OCI-LY1 (cell line): ENCODE data around the gene SRSF5.

Experiments
- H2AFZ ChIP-seq: fragments of 200-600 bp; sonication (generic), shearing (Covaris generic); 2 replicates; pipeline ENCODE4 v1.6.0; 2014; ENCODE audit warnings: antibody characterized with exemption, mild to moderate bottlenecking, low read length
- H3F3A ChIP-seq: fragments of 200-600 bp; sonication (generic), shearing (Covaris generic); 2 replicates; pipeline ENCODE4 v1.6.0; 2014; ENCODE audit warnings: mild to moderate bottlenecking, antibody characterized with exemption, low read length, moderate library complexity; ENCODE audit not compliant: insufficient read depth
- H3K27ac ChIP-seq: fragments of 200-600 bp; sonication (generic); 2 replicates; pipeline ENCODE4 v1.5.1; 2014; ENCODE audit warnings: low read length, mixed run types, mild to moderate bottlenecking, low read depth; ENCODE audit not compliant: poor library complexity, severe bottlenecking
- H3K27me3 ChIP-seq: fragments of 200-600 bp; sonication (generic); 2 replicates; pipeline ENCODE4 v1.6.0; 2014; ENCODE audit warnings: antibody characterized with exemption, mild to moderate bottlenecking, low read length, moderate library complexity; ENCODE audit not compliant: insufficient read depth
- H3K36me3 ChIP-seq: fragments of 200-600 bp; sonication (generic); 2 replicates; pipeline ENCODE4 v1.6.1; 2014; ENCODE audit warnings: mild to moderate bottlenecking, antibody characterized with exemption, low read length, moderate library complexity, mixed read lengths; ENCODE audit not compliant: insufficient read depth
- H3K4me1 ChIP-seq: fragments of 200-600 bp; sonication (generic); 2 replicates; pipeline ENCODE4 v1.5.1; 2014; ENCODE audit warnings: mild to moderate bottlenecking, low read length, moderate library complexity; ENCODE audit not compliant: insufficient read depth, severe bottlenecking
- H3K4me2 ChIP-seq: fragments of 200-600 bp; sonication (generic), shearing (Covaris generic); 2 replicates; pipeline ENCODE4 v1.6.1; 2014; ENCODE audit warnings: low read length
- H3K4me3 ChIP-seq: fragments of 200-600 bp; sonication (generic); 2 replicates; pipeline ENCODE4 v1.5.1; 2014; ENCODE audit warnings: low read length, low read depth, mild to moderate bottlenecking, mixed read lengths; ENCODE audit not compliant: poor library complexity, severe bottlenecking
- H3K79me2 ChIP-seq: fragments of 200-600 bp; shearing (Covaris generic); 2 replicates; pipeline ENCODE4 v1.6.1; 2016; ENCODE audit warnings: mixed run types, low read length, mixed read lengths; ENCODE audit not compliant: insufficient read depth
- H3K9ac ChIP-seq: fragments of 200-600 bp; sonication (generic), shearing (Covaris generic); 2 replicates; pipeline ENCODE4 v1.6.1; 2014; ENCODE audit warnings: mild to moderate bottlenecking, low read length, mixed read lengths
- H3K9me2 ChIP-seq: fragments of 200-600 bp; sonication (generic), shearing (Covaris generic); 2 replicates; pipeline ENCODE4 v1.6.1; 2014; ENCODE audit warnings: low read depth, mild to moderate bottlenecking, low read length, mixed read lengths
- H3K9me3 ChIP-seq: fragments of 200-600 bp; shearing (Covaris generic); 2 replicates; pipeline ENCODE4 v1.6.1; 2014; ENCODE audit warnings: low read length, mixed read lengths
- H4K20me1 ChIP-seq: fragments of 200-600 bp; sonication (generic), shearing (Covaris generic); 2 replicates; pipeline ENCODE4 v1.6.0; 2016; ENCODE audit warnings: mild to moderate bottlenecking, low read length; ENCODE audit not compliant: insufficient read depth
- CTCF ChIP-seq: fragments of 200-600 bp; sonication (generic), shearing (Covaris generic); IDR thresholded peaks from 2 replicates; pipeline ENCODE4 v1.5.1; 2017; ENCODE audit warnings: mild to moderate bottlenecking, antibody characterized with exemption, low read length, moderate library complexity, mixed read lengths
- EZH2 ChIP-seq: fragments of 200-600 bp; sonication (generic), shearing (Covaris generic); IDR thresholded peaks from 2 replicates; pipeline ENCODE4 v1.8.0; 2017; ENCODE audit warnings: borderline replicate concordance, mixed run types, mild to moderate bottlenecking, antibody characterized with exemption, low read length, moderate library complexity, mixed read lengths

Gene SRSF5

GRCh38 chr14:69768873-69769272 lies 1.9 kb downstream of the SRSF5 start:
- no peaks in the 10 kb centered on the region for H3K9me2 ChIP-seq
- H3K27me3 ChIP-seq, result no peaks in the 10 kb centered on the region
- peaks cover 8% of the 10 kb centered on the region; the same call in 1 of the 2 replicates for H3F3A ChIP-seq
- H3K9ac ChIP-seq, result no peak overlapping the region; the same call in 1 of the 2 replicates
- peak overlapping the region; percentile 94 for H3K4me3 ChIP-seq
- H3K9me3 ChIP-seq, result no peaks in the 10 kb centered on the region
- H3K79me2 ChIP-seq, result peaks cover 26% of the 10 kb centered on the region
- peaks cover 25% of the 10 kb centered on the region for H3K4me1 ChIP-seq
- no peak overlapping the region for H2AFZ ChIP-seq
- no peak overlapping the region for H3K27ac ChIP-seq
- H3K36me3 ChIP-seq, result peaks cover 67% of the 10 kb centered on the region
- no peak for TF ChIP-seq CTCF
- no peak for TF ChIP-seq EZH2
- H3K4me2 ChIP-seq, result peak overlapping the region; percentile 77
- peaks cover 5% of the 10 kb centered on the region; the same call in 1 of the 2 replicates for H4K20me1 ChIP-seq

- peaks cover 8% of the 10 kb centered on the region; the same call in 1 of the 2 replicates for H3F3A ChIP-seq
- H3K4me2 ChIP-seq, result no peak overlapping the region
- no peaks in the 10 kb centered on the region for H3K9me3 ChIP-seq
- peaks cover 74% of the 10 kb centered on the region for H3K36me3 ChIP-seq
- peaks cover 25% of the 10 kb centered on the region for H3K4me1 ChIP-seq
- no peak for TF ChIP-seq CTCF
- no peak for TF ChIP-seq EZH2
- peaks cover 5% of the 10 kb centered on the region; the same call in 1 of the 2 replicates for H4K20me1 ChIP-seq
- no peak overlapping the region for H3K9ac ChIP-seq
- H2AFZ ChIP-seq, result no peak overlapping the region
- no peak overlapping the region for H3K27ac ChIP-seq
- H3K9me2 ChIP-seq, result no peaks in the 10 kb centered on the region
- H3K4me3 ChIP-seq, result no peak overlapping the region
- peaks cover 26% of the 10 kb centered on the region for H3K79me2 ChIP-seq
- no peaks in the 10 kb centered on the region for H3K27me3 ChIP-seq
These were observed 2.7 kb downstream of the SRSF5 start for GRCh38 chr14:69769623-69770022.

- H3K9me2 ChIP-seq, result no peaks in the 10 kb centered on the region
- no peaks in the 10 kb centered on the region for H3K27me3 ChIP-seq
- H3K36me3 ChIP-seq, result peaks cover 84% of the 10 kb centered on the region
- peaks cover 26% of the 10 kb centered on the region for H3K79me2 ChIP-seq
- no peaks in the 10 kb centered on the region for H3K9me3 ChIP-seq
- no peak overlapping the region for H2AFZ ChIP-seq
- no peak overlapping the region for H3K4me3 ChIP-seq
- peaks cover 25% of the 10 kb centered on the region for H3K4me1 ChIP-seq
- no peak overlapping the region for H3K4me2 ChIP-seq
- H3K27ac ChIP-seq, result no peak overlapping the region
- TF ChIP-seq EZH2 (no peak), CTCF (no peak)
- H3K9ac ChIP-seq, result no peak overlapping the region
- peaks cover 8% of the 10 kb centered on the region; the same call in 1 of the 2 replicates for H3F3A ChIP-seq
- peaks cover 5% of the 10 kb centered on the region; the same call in 1 of the 2 replicates for H4K20me1 ChIP-seq
These were observed 3.6 kb downstream of the SRSF5 start for GRCh38 chr14:69770559-69770958.
